HepG2 (cell line): ENCODE data around the gene RPL36.

Source experiments
- EZH2 ChIP-seq: conservative IDR thresholded peaks from 2 replicates; pipeline ENCODE4 v1.6.1; 2012; ENCODE audit warnings: mild to moderate bottlenecking, low read depth, low read length, moderate library complexity
- HDAC2 ChIP-seq: sonication (generic); formaldehyde crosslinking; IDR thresholded peaks from 2 replicates; pipeline ENCODE4 v1.4.0; 2020; ENCODE audit warnings: missing genetic modification reagents
- POLR2A ChIP-seq, 2 experiments: IDR thresholded peaks; 2 replicates each; pipeline ENCODE4 v1.6.1; 2011; ENCODE audit warnings: low read depth in 2 of 2, low read length in 2 of 2, mild to moderate bottlenecking in 1 of 2, moderate library complexity in 1 of 2; ENCODE audit not compliant: insufficient read depth in 1 of 2
- SRSF9 ChIP-seq: fragments of 200-400 bp; formaldehyde crosslinking; IDR thresholded peaks from 2 replicates; pipeline ENCODE4 v1.6.1; 2018; ENCODE audit warnings: borderline replicate concordance, mild to moderate bottlenecking, low read depth, low read length; ENCODE audit not compliant: insufficient read depth, poor library complexity, severe bottlenecking
- SUZ12 ChIP-seq: fragments of 150-350 bp; IDR thresholded peaks from 2 replicates; pipeline ENCODE4 v1.6.1; 2014; ENCODE audit warnings: low read depth, low read length
- ZBTB33 ChIP-seq: sonication (generic); formaldehyde crosslinking; IDR thresholded peaks from 2 replicates; pipeline ENCODE4 v1.4.0; 2020; ENCODE audit warnings: missing genetic modification reagents
- ZFP36 ChIP-seq: fragments of 150-350 bp; IDR thresholded peaks from 2 replicates; pipeline ENCODE4 v1.6.1; 2018; ENCODE audit warnings: borderline replicate concordance, low read length, low read depth; ENCODE audit not compliant: partially characterized antibody

GRCh38 chr19:5686326-5686646, 3.8 kb upstream of the RPL36 start:
- TF ChIP-seq ZBTB33 (no peak), EZH2 (no peak), SRSF9 (no peak), POLR2A (IDR thresholded peaks at IDR 0.05; ENCODE audit: insufficient read depth in 1 of 2, low read depth in 2 of 2, low read length in 2 of 2) (no peak), ZFP36 (no peak), HDAC2 (CRISPR knock-in tag) (no peak), SUZ12 (no peak)
